Uterus (tissue), 2 donors: Measurements from ENCODE around the gene MEF2C.

Experiments
- CTCF ChIP-seq, 4 experiments: fragments of 200-600 bp in 2 of 4; fragments of 450-650 bp in 2 of 4; sonication (generic) in 2 of 4; IDR thresholded peaks; one replicate each; pipeline ENCODE4 v1.5.1; 2016 to 2019; ENCODE audit warnings: antibody characterized with exemption in 4 of 4, mild to moderate bottlenecking in 2 of 4, moderate library complexity in 1 of 4
- POLR2A ChIP-seq, 2 donors: fragments of 450-650 bp; IDR thresholded peaks; one replicate each; pipeline ENCODE4 v1.6.1; 2016; ENCODE audit warnings: antibody characterized with exemption in 2 of 2, mild to moderate bottlenecking in 1 of 2, moderate library complexity in 1 of 2

- TF ChIP-seq CTCF (IDR thresholded peaks at IDR 0.05) = no peak
- no peak for TF ChIP-seq POLR2A (IDR thresholded peaks at IDR 0.05)
These were observed 206.2 kb downstream of the MEF2C start for GRCh38 chr5:88676637-88677375.
